MCF 10A (cell line): ENCODE results near the gene TINAG. TPM values are rescaled to one million over a fixed set of nuclear protein-coding genes. Genes with fewer than 3 reads are reported as not detected.

Source experiments
- BruUV-seq: library from RNA; stranded (reverse); fragments of 400-500 nt; replicated peaks from 2 replicates; lab custom pipeline; 2021; lab: Mats Ljungman, UMichigan
- CTCF ChIA-PET: fragments of 300-600 bp; sonication (Branson Sonifier 250); formaldehyde crosslinking; extraction: SDS; loops from one replicate; lab custom pipeline; 2021; ENCODE audit warnings: antibody characterized with exemption, inconsistent platforms; lab: Yijun Ruan, JAX
- POLR2A ChIA-PET: fragments of 300-600, 350-650 bp; sonication (Branson Sonifier 250); formaldehyde crosslinking; extraction: SDS; loops from one replicate; lab custom pipeline; 2020; ENCODE audit warnings: antibody characterized with exemption, inconsistent platforms; lab: Yijun Ruan, JAX
- DNase-seq: peaks from one replicate; pipeline ENCODE4 v3.0.0-alpha.2; 2018; ENCODE audit not compliant: unreplicated experiment
- H3K27ac Mint-ChIP-seq: one replicate; pipeline ENCODE4 v1.8.0; 2022; ENCODE audit warnings: mild to moderate bottlenecking, low read depth, mixed read lengths; ENCODE audit not compliant: unreplicated experiment
- H3K27me3 Mint-ChIP-seq: one replicate; pipeline ENCODE4 v1.8.0; 2022; ENCODE audit warnings: mixed read lengths; ENCODE audit not compliant: insufficient read depth, unreplicated experiment
- H3K36me3 Mint-ChIP-seq: one replicate; pipeline ENCODE4 v1.8.0; 2022; ENCODE audit warnings: mild to moderate bottlenecking, moderate library complexity, mixed read lengths; ENCODE audit not compliant: insufficient read depth, unreplicated experiment
- H3K4me1 Mint-ChIP-seq: one replicate; pipeline ENCODE4 v1.8.0; 2022; ENCODE audit warnings: mixed read lengths; ENCODE audit not compliant: insufficient read depth, unreplicated experiment
- H3K4me3 Mint-ChIP-seq: one replicate; pipeline ENCODE4 v1.8.0; 2022; ENCODE audit warnings: mild to moderate bottlenecking, moderate library complexity, mixed read lengths; ENCODE audit not compliant: unreplicated experiment
- H3K9me3 Mint-ChIP-seq: one replicate; pipeline ENCODE4 v1.8.0; 2022; ENCODE audit warnings: mixed read lengths; ENCODE audit not compliant: unreplicated experiment
- intact Hi-C: fragments of 100-400 bp; cut with micrococcal nuclease; formaldehyde crosslinking; loops from 2 replicates; pipeline ENCODE4 v1.14.1; 2022
- total RNA-seq: library from RNA; stranded (reverse); gene quantifications from 2 replicates; pipeline ENCODE4 v1.2.3, GENCODE V29; 2022
- TF ChIP-seq, protein P1 (sequence below): fragments of 200-600 bp; IDR thresholded peaks from one replicate; pipeline ENCODE4 v1.8.0; 2022; ENCODE audit warnings: antibody characterized with exemption, mild to moderate bottlenecking; ENCODE audit not compliant: unreplicated experiment

Gene TINAG
- total RNA-seq, 1 experiment from 2014 or later = not detected

GRCh38 chr6:54354608-54355007, 46.4 kb downstream of the TINAG start:
- intact Hi-C loops = no loop called here
- H3K4me3 Mint-ChIP-seq = no peak overlapping the region
- no peak overlapping the region for H3K27ac Mint-ChIP-seq
- no peaks in the 10 kb centered on the region for H3K36me3 Mint-ChIP-seq
- TF ChIP-seq, protein P1, sequence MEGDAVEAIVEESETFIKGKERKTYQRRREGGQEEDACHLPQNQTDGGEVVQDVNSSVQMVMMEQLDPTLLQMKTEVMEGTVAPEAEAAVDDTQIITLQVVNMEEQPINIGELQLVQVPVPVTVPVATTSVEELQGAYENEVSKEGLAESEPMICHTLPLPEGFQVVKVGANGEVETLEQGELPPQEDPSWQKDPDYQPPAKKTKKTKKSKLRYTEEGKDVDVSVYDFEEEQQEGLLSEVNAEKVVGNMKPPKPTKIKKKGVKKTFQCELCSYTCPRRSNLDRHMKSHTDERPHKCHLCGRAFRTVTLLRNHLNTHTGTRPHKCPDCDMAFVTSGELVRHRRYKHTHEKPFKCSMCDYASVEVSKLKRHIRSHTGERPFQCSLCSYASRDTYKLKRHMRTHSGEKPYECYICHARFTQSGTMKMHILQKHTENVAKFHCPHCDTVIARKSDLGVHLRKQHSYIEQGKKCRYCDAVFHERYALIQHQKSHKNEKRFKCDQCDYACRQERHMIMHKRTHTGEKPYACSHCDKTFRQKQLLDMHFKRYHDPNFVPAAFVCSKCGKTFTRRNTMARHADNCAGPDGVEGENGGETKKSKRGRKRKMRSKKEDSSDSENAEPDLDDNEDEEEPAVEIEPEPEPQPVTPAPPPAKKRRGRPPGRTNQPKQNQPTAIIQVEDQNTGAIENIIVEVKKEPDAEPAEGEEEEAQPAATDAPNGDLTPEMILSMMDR = no peak
- DNase-seq = no peak
- no peaks in the 10 kb centered on the region for H3K4me1 Mint-ChIP-seq
- ChIA-PET POLR2A (interaction anchor here (0.6 kb wide), 1 partner anchor 255 kb away, joined by 3 read pairs; no protein-coding TSS in a partner anchor), CTCF (no interaction called here)
- no peaks in the 10 kb centered on the region for H3K27me3 Mint-ChIP-seq
- no peaks in the 10 kb centered on the region for H3K9me3 Mint-ChIP-seq
- no TSS peak for BruUV-seq

GRCh38 chr6:54357141-54357540, 48.9 kb downstream of the TINAG start:
- Mint-ChIP-seq H3K27me3 (no peaks in the 10 kb centered on the region), H3K4me3 (no peak overlapping the region), H3K9me3 (no peaks in the 10 kb centered on the region), H3K27ac (no peak overlapping the region), H3K4me1 (peaks cover 6% of the 10 kb centered on the region), H3K36me3 (no peaks in the 10 kb centered on the region)
- CTCF ChIA-PET = interaction anchor here (0.6 kb wide), 1 partner anchor 122 kb away, joined by 4 read pairs; no protein-coding TSS in a partner anchor
- TF ChIP-seq, protein P1 = no peak
- intact Hi-C loops = no loop called here
- DNase-seq = no peak
- POLR2A ChIA-PET = interaction anchor here (0.6 to 1.0 kb wide), 3 partner anchors 8 to 47 kb away, joined by 3 read pairs; no protein-coding TSS in a partner anchor
- no TSS peak for BruUV-seq

DNA sequence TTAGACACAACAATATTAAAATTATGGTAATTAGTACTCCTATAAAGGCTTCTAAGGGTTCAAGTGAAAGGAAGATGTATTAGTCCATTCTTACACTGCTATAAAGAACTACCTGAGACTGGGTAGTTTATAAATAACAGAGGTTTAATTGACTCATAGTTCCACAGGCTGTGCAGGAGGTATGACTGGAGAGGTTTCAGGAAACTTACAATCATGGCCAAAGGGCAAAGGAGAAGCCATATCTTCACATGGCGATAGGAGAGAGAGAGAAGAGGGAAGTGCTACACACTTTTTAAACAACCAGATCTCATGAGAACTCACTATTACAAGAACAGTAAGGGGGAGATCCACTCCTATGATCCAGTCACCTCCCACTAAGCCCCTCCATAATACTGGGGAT, 52.9 kb downstream of the TINAG start:
- CTCF ChIA-PET = no interaction called here

DNA sequence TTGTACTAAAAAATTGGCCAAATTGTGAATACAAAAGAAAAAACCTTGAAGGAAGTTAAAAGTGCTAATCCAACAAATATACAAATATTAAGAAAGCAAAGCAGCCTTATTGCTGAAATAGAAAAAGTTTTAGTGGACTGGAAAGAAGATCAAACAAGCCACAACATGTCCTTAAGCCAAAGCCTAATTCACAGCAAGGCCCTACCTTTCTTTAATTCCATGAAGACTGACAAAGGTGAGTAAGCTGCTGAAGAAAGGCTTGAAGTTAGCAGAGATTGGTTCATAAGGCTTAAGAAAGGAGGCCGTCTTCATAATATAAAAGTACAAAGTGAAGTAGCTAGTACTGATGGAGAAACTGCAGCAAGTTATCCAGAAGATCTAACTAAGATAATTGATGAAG, 53.5 kb downstream of the TINAG start:
- Mint-ChIP-seq H3K4me1 (peaks cover 9% of the 10 kb centered on the region), H3K9me3 (no peaks in the 10 kb centered on the region), H3K27me3 (no peaks in the 10 kb centered on the region), H3K27ac (peak overlapping the region; percentile 35), H3K4me3 (no peak overlapping the region), H3K36me3 (no peaks in the 10 kb centered on the region)
- DNase-seq = peak; percentile 27
- TF ChIP-seq, protein P1 = no peak
- BruUV-seq = no TSS peak
- CTCF ChIA-PET = no interaction called here
- intact Hi-C loops = no loop called here
- POLR2A ChIA-PET = interaction anchor here (0.7 to 0.8 kb wide), 4 partner anchors 14 to 327 kb away, joined by 3 to 5 read pairs (median 3); no protein-coding TSS in a partner anchor

More for the DNA sequence above, 52.9 kb downstream of the TINAG start:
- TF ChIP-seq, protein P1 = no peak
- H3K36me3 Mint-ChIP-seq = no peaks in the 10 kb centered on the region
- BruUV-seq = no TSS peak
- H3K27ac Mint-ChIP-seq = peak overlapping the region; percentile 35
- DNase-seq = no peak
- H3K27me3 Mint-ChIP-seq = no peaks in the 10 kb centered on the region
- POLR2A ChIA-PET = interaction anchor here (0.7 to 0.8 kb wide), 3 partner anchors 16 to 327 kb away, joined by 3 to 5 read pairs (median 3); no protein-coding TSS in a partner anchor
- intact Hi-C loops = no loop called here
- no peak overlapping the region for H3K4me3 Mint-ChIP-seq
- no peaks in the 10 kb centered on the region for H3K9me3 Mint-ChIP-seq
- peaks cover 6% of the 10 kb centered on the region for H3K4me1 Mint-ChIP-seq
